AG09319 (cell line): ENCODE measurements around the gene CPTP.

Experiments used
- DNase-seq: peaks from one replicate; pipeline ENCODE4 v3.0.0-alpha.2; 2010; ENCODE audit warnings: low read depth; ENCODE audit errors: extremely low read depth
- CTCF ChIP-seq: IDR thresholded peaks from 2 replicates; pipeline ENCODE4 v1.5.1; 2011; ENCODE audit warnings: low read depth, mild to moderate bottlenecking, inconsistent platforms, low read length, moderate library complexity

CPTP gene

GRCh38 chr1:1298861-1299685, 25.5 kb upstream of the CPTP start:
- DNase-seq, result no peak
- no peak for TF ChIP-seq CTCF

- no peak for DNase-seq
- peak; percentile 2; the same call in 1 of the 2 replicates for TF ChIP-seq CTCF
Observed at GRCh38 chr1:1299686-1300351, 24.8 kb upstream of the CPTP start.

- no peak for TF ChIP-seq CTCF
- DNase-seq, result no peak
Observed at GRCh38 chr1:1300352-1300739, 24.3 kb upstream of the CPTP start.

- DNase-seq, result no peak
- peak; percentile 42 for TF ChIP-seq CTCF
Observed at GRCh38 chr1:1302006-1302430, 22.6 kb upstream of the CPTP start.

- DNase-seq, result no peak
- no peak for TF ChIP-seq CTCF
Observed at GRCh38 chr1:1302951-1303509, 21.6 kb upstream of the CPTP start.

GRCh38 chr1:1303736-1304135, 20.9 kb upstream of the CPTP start:
- TF ChIP-seq CTCF, result no peak
- DNase-seq, result no peak
